ENCODE data around the gene DCBLD1.
"Not testable (repeated sequence)": the region's sequence is repeated elsewhere in the genome, so short reads cannot be mapped to it uniquely, and the experiment has no call there.

DCBLD1 gene

GRCh38 chr6:117501722-117502121 lies 19.2 kb downstream of the DCBLD1 start:
- no peak for DNase-seq (ENCODE audit: low read depth)

- DNase-seq (ENCODE audit: low read depth): no peak
Observed at GRCh38 chr6:117502580-117502979, 20.1 kb downstream of the DCBLD1 start.

GRCh38 chr6:117503211-117503610 lies 20.7 kb downstream of the DCBLD1 start:
- DNase-seq (ENCODE audit: low read depth): no peak

GRCh38 chr6:117504478-117505144 lies 22.1 kb downstream of the DCBLD1 start:
- DNase-seq (ENCODE audit: low read depth): no peak

- DNase-seq (ENCODE audit: low read depth): no peak
Observed at GRCh38 chr6:117505311-117505710, 22.8 kb downstream of the DCBLD1 start.

GRCh38 chr6:117506180-117506835 lies 23.8 kb downstream of the DCBLD1 start:
- DNase-seq (ENCODE audit: low read depth): no peak

DNA sequence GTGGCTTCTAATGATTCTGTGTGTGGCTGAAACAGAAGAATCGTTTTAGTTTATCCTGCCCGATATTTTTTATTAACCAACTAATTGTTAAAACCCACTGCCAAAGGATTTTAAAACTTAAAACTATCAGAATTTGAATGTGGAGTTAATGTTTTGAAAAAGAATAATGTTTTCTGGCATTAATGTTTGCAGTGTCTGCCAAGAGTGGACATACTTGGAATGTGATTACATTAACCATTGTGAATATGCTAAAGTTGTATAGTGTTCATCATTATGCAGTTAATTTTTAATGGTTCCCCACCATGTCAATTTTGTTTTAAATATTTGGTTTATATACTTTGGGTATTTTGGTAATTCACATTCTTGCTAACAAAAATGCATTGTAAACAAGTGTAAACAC lies 24.4 kb downstream of the DCBLD1 start:
- no peak for DNase-seq (ENCODE audit: low read depth)

DNA sequence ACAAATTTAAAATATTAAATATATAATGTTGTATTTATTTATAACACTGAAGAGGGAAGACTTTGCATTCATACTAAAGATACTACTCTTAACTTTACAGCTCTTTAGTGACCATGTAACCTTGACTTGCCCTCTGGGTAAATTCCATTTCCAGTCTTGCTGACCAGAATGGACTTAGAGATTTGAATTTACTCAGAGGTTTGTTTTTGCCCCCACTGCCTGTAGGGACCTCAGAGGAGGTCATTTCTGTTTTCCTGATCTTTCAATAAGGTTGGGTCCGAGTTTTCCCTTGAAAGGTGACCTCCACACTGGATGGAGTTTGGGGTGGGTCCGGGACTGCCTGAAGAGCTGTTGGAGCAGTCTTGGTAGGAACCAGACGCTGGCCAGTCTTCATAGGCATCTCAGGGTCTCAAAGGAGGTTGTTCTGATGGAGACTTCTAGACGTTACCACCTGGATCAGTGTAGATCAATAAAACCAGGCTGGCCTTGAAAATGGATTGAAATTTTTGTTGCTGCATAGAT lies 26.0 kb downstream of the DCBLD1 start:
- no peak for DNase-seq (ENCODE audit: low read depth)

- DNase-seq (ENCODE audit: low read depth): no peak
Observed at GRCh38 chr6:117509021-117509420, 26.5 kb downstream of the DCBLD1 start.

DNA sequence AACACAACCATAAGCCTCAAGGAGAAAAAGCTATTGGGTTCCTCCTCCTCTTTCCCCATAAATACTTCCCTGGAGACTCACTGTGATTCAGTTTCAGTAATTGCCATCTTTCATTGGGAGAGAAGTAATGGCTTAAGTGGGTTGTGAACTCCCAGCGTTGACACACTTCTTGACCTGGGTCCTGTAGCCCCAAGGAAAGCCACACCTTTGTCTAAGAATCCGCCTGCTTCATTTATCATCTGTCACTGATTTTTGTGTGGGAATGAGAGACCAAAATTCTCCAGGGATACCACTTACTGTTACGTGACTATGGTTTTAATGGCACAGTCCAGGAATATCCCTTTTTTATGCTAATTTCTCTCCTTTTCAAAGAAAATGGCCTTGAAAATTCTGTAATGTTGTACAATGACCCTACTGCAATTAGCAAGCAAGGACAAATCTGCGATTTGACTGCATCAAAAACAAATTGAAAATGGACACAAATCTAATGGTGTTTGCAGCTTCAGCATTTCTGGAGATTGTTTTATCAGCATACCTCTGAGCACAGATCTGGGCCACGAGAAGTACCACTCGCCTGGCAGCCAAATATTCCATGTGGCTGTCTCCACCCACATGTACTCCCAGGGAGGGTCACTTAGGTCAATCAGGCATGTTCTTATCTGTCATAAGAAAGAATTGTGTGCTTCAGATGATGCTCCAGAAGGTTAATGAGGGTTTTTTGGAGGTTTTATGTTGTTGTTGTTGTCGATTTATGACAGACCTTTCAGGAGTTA lies 29.8 kb downstream of the DCBLD1 start:
- no peak for DNase-seq (ENCODE audit: low read depth)

DNA sequence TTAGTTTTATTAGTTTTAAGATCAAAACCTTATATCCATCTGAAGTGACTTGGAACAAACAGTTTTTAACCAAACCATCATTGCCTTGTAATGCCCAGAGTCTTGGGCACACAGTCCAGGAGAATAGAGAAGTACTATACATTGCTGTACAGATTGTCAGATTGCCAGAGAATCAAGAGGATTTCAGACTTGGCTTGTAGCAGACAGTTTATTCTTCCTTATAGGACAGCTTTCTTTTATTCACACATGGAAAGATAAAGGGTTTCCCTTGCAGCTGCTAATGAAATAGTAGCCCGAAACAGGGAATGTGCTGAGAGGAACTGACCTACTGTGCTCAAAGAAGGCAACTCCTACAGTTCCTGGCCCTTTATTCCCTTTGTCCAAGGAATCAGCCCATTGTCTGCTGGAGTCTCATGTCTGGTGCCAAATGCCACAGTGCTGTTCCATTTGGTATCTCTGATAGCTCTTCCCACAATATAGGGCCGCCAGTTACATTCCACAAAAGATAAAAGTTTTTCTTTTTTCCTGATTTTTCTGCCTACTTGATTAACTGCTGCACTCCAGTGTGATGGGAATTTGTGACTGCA lies 30.6 kb downstream of the DCBLD1 start:
- DNase-seq (ENCODE audit: low read depth): no peak

GRCh38 chr6:117513778-117514365 lies 31.4 kb downstream of the DCBLD1 start:
- DNase-seq (ENCODE audit: low read depth): no peak

- DNase-seq (ENCODE audit: low read depth): no peak
Observed at GRCh38 chr6:117514655-117515054, 32.2 kb downstream of the DCBLD1 start.

DNA sequence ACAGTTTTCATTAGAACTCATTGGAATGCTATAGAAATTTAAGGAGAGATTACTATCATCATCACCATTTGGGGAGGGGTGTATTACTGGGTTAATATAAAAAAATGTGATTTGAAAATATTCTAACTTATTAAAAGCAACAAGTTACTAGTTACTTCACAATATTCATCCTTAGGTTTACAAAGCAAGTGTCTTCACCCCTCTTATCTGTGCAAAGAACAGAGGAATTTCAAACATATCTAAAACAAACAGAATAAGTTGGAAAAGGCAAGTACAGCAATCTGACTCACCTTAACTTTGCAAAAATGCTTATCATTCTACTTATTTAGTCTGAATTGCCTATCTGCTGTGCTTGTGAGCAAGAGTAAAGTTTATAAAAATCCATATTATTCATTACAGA lies 32.9 kb downstream of the DCBLD1 start:
- DNase-seq (ENCODE audit: low read depth): no peak

DNA sequence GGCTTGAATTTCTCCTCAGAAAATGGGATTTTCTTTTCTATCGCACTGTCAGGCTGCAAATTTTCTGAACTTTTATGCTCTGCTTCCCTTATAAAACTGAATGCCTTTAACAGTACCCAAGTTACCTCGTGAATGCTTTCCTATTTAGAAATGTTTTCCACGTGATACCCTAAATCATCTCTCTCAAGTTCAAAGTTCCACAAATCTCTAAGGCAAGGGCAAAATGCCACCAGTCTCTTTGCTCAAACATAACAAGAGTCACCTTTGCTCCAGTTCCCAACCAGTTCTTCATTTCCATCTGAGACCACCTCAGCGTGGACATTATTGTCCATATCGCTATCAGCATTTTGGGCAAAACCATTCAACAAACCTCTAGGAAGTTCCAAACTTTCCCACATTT lies 35.5 kb downstream of the DCBLD1 start:
- not testable (repeated sequence) for DNase-seq (ENCODE audit: low read depth)

- no peak for DNase-seq (ENCODE audit: low read depth)
Observed at GRCh38 chr6:117518870-117519269, 36.4 kb downstream of the DCBLD1 start.

GRCh38 chr6:117520603-117521395 lies 38.3 kb downstream of the DCBLD1 start:
- no peak for DNase-seq (ENCODE audit: low read depth)

DNA sequence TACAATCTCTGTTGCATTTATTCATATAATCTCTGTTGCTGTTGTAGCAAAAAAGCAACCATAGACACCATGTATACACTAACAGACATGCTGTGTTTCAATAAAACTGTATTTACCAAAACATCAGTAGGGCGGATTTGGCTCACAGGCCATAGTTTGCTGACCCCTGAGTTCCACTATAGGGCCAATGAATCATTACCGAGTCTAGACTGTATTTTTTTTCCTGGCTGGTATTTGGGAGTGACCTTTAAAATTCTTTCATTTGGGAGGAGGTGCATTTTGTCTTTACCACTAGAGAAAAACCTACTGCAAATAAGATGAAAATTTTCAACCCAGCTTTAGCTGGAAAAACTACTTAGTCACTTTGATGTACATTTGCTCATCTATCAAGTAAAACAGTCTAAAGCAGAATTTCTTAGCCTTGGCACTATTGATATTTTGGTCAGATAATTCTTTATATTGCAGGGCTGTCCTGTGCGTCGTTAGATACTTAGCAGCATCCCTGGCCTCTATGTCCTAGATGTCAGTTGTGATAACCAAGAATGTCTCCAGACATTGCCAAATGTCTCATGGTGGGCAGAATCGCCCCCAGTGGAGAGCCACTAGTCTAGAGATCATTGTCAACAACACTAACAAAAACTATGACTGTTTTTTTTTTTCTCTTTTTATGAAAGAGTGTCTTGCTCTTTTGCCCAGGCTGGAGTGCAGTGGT lies 39.5 kb downstream of the DCBLD1 start:
- no peak for DNase-seq (ENCODE audit: low read depth)

DNA sequence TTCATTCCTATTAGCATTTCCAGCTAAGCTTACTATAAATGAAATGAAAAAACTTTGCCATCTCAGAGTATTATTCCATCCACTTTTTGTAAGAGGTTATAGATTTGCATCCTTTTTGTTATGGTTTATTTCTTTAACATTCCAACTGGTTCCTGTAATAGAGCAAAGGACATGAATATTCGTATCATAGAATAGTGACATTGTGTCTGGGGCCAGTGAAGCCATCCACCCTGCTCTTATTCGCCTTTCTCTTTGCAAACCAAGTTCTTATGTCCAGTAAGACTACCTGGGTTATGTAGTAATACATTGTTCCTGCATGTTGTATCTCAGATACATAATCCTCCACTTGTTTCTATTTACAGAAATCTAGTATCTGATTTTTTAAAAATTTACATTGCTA lies 43.1 kb downstream of the DCBLD1 start:
- no peak for DNase-seq (ENCODE audit: low read depth)

GRCh38 chr6:117530467-117531242 lies 48.2 kb downstream of the DCBLD1 start:
- no peak for DNase-seq (ENCODE audit: low read depth)
